NCI-H2029 (cell line): ENCODE measurements around the gene ATP7B.
"Not testable (repeated sequence)": the region's sequence is repeated elsewhere in the genome, so short reads cannot be mapped to it uniquely, and the experiment has no call there.

Experiments
- DNase-seq: peaks from one replicate; lab custom pipeline; 2025; lab: John Stamatoyannopoulos, UW

Gene ATP7B

GRCh38 chr13:51922771-51923480 lies 88.3 kb downstream of the ATP7B start:
- no peak for DNase-seq

- DNase-seq, result no peak
These were observed 89.2 kb downstream of the ATP7B start for GRCh38 chr13:51921790-51922740.

GRCh38 chr13:51920786-51921185 lies 90.5 kb downstream of the ATP7B start:
- DNase-seq, result no peak

- no peak for DNase-seq
These were observed 91.0 kb downstream of the ATP7B start for GRCh38 chr13:51920267-51920666.

GRCh38 chr13:51919531-51919930 lies 91.7 kb downstream of the ATP7B start:
- DNase-seq, result no peak

- no peak for DNase-seq
These were observed 94.3 kb downstream of the ATP7B start for GRCh38 chr13:51916962-51917361.

- no peak for DNase-seq
These were observed 95.0 kb downstream of the ATP7B start for GRCh38 chr13:51916051-51916818.

GRCh38 chr13:51914137-51914493 lies 97.1 kb downstream of the ATP7B start:
- no peak for DNase-seq

GRCh38 chr13:51913421-51914136 lies 97.7 kb downstream of the ATP7B start:
- no peak for DNase-seq

GRCh38 chr13:51912511-51913225 lies 98.6 kb downstream of the ATP7B start:
- DNase-seq, result no peak

- no peak for DNase-seq
These were observed 99.2 kb downstream of the ATP7B start for GRCh38 chr13:51912091-51912490.

GRCh38 chr13:51910508-51910907 lies 100.7 kb downstream of the ATP7B start:
- DNase-seq, result no peak

- not testable (repeated sequence) for DNase-seq
These were observed 102.0 kb downstream of the ATP7B start for GRCh38 chr13:51909265-51909664.

- no peak for DNase-seq
These were observed 104.1 kb downstream of the ATP7B start for GRCh38 chr13:51907040-51907732.

GRCh38 chr13:51906581-51906980 lies 104.7 kb downstream of the ATP7B start:
- DNase-seq, result no peak

GRCh38 chr13:51905787-51906186 lies 105.5 kb downstream of the ATP7B start:
- no peak for DNase-seq

- DNase-seq, result no peak
These were observed 108.5 kb downstream of the ATP7B start for GRCh38 chr13:51902776-51903175.

GRCh38 chr13:51900471-51900870 lies 110.8 kb downstream of the ATP7B start:
- DNase-seq, result no peak

GRCh38 chr13:51895906-51896888 lies 115.1 kb downstream of the ATP7B start:
- DNase-seq, result no peak
